ENCODE data around the gene AQP7. TPM values are rescaled to one million over a fixed set of nuclear protein-coding genes. Genes with fewer than 3 reads are reported as not detected.
"Not testable (repeated sequence)": the region's sequence is repeated elsewhere in the genome, so short reads cannot be mapped to it uniquely, and the experiment has no call there.

AQP7 gene
- total RNA-seq, 1 donor from 2014 or later = not detected

DNA sequence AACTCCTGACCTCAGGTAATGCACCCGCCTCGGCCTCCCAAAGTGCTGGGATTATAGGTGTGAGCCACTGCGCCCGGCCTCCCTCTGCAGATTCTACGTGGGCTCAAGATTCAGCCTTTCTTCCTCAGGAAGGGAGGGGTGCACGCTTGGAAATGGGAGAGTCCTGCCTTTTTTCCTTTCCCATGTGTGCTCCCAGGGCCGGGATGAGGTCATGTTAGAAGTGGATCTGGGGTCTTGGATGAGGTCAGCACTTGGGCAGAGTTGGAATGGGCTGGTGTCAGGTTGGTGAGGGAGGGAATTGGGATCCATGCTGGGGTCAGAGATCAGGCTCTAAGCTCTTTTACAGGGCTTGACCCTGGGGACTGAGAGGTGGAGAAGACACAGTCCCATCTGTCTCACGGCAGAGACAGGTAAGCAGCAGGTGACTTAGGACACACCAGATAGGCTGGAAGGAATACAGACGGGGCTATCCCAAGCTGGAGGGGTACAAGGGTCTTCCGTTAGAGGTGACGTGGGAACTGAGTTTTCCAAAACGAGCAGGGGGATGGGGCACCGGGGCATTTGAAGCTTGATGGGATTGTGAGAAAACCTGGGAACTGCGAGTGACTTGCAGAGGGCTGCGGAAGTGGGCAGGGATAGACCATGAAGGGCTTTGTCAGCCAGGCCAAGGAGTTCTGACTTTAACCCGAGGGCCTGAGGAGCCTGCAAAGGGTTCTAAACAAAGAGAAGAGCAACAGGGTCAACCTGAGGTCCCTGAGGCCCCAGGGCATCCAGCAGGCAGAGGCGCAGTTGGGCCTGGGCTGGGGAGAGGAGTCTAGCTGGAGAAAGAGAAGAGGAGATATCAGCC lies 1.8 kb upstream of the AQP7 start:
- intact Hi-C loops (cut with micrococcal nuclease) = loop anchor here (1.0 kb wide), 3 partner anchors 62 to 113 kb away; no protein-coding TSS in a partner anchor
- ChIA-PET CTCF (interaction anchor here (0.8 to 1.6 kb wide), 5 partner anchors 62 to 220 kb away, joined by 3 to 10 read pairs (median 3); no protein-coding TSS in a partner anchor), POLR2A (interaction anchor here (0.7 to 0.8 kb wide), 2 partner anchors 43 to 78 kb away, joined by 3 read pairs; partner anchors contain the start of gene AQP3)
- Mint-ChIP-seq H3K27me3 (peaks cover 5% of the 10 kb centered on the region), H3K27ac (no peak overlapping the region), H3K36me3 (ENCODE audit: low read depth) (no peaks in the 10 kb centered on the region), H3K4me1 (no peaks in the 10 kb centered on the region), H3K9me3 (no peaks in the 10 kb centered on the region), H3K4me3 (no peak overlapping the region)
- TF ChIP-seq CTCF (IDR thresholded peaks at IDR 0.05) = no peak
- ATAC-seq (ENCODE audit: low read depth) (no peak), DNase-seq (no peak)

DNA sequence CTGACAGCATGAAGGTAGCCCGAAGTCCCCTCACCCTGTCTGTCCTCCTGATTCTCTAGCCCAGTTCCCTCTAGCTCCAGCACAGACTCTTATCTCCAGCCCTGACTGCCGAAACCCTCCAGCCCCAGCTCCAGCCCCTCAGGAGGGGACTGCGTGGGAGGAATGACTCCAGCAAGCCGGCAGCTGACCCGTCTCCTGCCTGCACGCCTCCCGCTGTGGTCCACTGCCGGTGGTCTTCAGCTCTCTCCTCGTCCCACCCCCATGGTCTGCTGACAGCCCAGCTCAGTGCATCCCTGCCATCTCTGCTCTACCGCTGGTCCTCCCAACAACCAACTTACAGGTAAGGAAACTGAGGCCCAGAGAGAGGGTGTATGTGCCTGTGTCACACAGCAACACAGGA lies 559 bp downstream of the AQP7 start:
- ATAC-seq (ENCODE audit: low read depth); intact Hi-C loops (cut with micrococcal nuclease); H3K4me3 Mint-ChIP-seq; DNase-seq; POLR2A ChIA-PET; H3K36me3 Mint-ChIP-seq (ENCODE audit: low read depth); H3K27ac Mint-ChIP-seq; H3K9me3 Mint-ChIP-seq; H3K27me3 Mint-ChIP-seq; H3K4me1 Mint-ChIP-seq; CTCF ChIA-PET: not testable (repeated sequence)

- H3K4me3 Mint-ChIP-seq; CTCF ChIA-PET; ATAC-seq (ENCODE audit: low read depth); H3K9me3 Mint-ChIP-seq; POLR2A ChIA-PET; H3K27ac Mint-ChIP-seq; intact Hi-C loops (cut with micrococcal nuclease); H3K4me1 Mint-ChIP-seq; H3K36me3 Mint-ChIP-seq (ENCODE audit: low read depth); H3K27me3 Mint-ChIP-seq; DNase-seq: not testable (repeated sequence)
Observed at GRCh38 chr9:33399047-33399446, 3.3 kb downstream of the AQP7 start.

DNA sequence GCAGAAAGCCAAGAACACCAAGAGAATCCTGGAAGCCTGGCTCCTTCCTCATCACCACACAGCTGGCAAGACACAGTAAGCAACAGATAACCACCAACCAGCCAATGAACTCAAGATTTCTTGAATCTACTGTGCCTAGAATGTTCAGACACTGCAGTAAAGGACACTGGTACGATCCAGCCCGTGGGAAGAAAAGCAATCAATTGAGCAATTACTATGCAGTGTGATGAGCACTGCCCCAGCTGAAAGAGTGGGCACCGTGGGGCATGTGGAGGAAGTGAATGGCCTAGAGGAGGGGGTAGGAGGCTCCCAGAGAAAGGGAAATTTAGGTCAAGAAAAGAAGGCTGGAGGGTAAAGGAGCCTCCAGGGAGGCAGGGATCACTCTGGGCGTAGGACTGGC lies 4.6 kb downstream of the AQP7 start:
- H3K27ac Mint-ChIP-seq; POLR2A ChIA-PET; H3K4me3 Mint-ChIP-seq; H3K27me3 Mint-ChIP-seq; CTCF ChIA-PET; intact Hi-C loops (cut with micrococcal nuclease); H3K9me3 Mint-ChIP-seq; H3K4me1 Mint-ChIP-seq; ATAC-seq (ENCODE audit: low read depth); DNase-seq; H3K36me3 Mint-ChIP-seq (ENCODE audit: low read depth): not testable (repeated sequence)

DNA sequence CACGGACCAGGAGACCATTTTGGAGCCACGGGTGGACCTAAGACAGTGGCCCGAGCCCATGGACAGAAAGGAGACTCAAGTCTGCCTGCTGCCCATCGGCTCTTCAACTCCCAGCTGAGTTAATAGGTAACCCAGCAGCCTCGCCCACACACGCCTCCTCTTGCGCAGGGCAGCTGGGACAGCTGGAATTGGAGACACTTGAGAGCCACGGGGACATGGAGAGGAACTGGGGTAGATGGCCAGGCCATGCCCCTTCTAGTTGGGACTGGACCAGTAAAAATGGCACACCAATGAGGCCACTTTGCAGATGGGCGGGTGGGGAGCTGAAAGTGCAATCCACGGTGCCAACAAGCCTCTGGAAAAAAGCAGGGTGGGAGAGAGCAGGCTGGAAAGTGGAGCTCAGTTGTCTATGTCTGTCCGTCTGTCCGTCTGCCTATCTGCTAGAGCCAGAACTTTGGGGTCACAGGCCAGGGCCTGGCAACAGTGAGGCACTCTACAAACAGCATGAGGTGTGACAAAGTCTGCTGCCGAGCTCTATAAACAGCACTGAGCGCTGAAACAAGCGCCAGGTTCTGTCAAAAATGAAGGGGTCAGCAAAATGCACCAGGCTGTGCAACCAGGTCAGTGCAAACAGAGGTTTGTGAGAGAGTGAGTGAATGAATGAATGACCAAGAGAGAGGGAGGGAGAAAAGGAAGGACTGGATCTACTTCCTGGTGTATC lies 7.0 kb downstream of the AQP7 start:
- H3K4me1 Mint-ChIP-seq; H3K36me3 Mint-ChIP-seq (ENCODE audit: low read depth); H3K27ac Mint-ChIP-seq; H3K4me3 Mint-ChIP-seq; DNase-seq; POLR2A ChIA-PET; H3K27me3 Mint-ChIP-seq; ATAC-seq (ENCODE audit: low read depth); H3K9me3 Mint-ChIP-seq; CTCF ChIA-PET; intact Hi-C loops (cut with micrococcal nuclease): not testable (repeated sequence)

DNA sequence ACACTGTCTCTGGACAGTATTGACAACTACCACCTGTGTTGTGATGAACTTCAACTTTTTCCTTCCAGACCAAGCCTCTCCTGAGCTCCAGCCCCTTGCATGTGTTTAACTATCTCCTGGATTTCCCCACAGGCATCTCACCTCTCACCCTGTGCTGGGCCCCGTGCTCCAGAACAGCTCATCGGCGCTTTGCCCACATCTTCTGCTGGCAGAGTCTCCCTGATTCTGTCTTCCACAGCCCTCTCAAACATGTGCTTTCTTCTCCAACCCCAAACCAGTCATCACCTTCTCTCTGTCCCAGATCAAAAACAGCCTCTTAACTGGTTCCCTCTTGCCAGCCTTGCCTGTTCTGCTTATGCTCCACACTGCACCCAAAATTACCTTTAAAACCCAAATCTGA lies 8.4 kb downstream of the AQP7 start:
- H3K27ac Mint-ChIP-seq; H3K4me3 Mint-ChIP-seq; H3K9me3 Mint-ChIP-seq; ATAC-seq (ENCODE audit: low read depth); intact Hi-C loops (cut with micrococcal nuclease); H3K27me3 Mint-ChIP-seq; DNase-seq; POLR2A ChIA-PET; H3K4me1 Mint-ChIP-seq; H3K36me3 Mint-ChIP-seq (ENCODE audit: low read depth); CTCF ChIA-PET: not testable (repeated sequence)

- no peak overlapping the region for H3K4me3 Mint-ChIP-seq
- intact Hi-C loops (cut with micrococcal nuclease) = no loop called here
- H3K9me3 Mint-ChIP-seq = no peaks in the 10 kb centered on the region
- peaks cover 5% of the 10 kb centered on the region for H3K27me3 Mint-ChIP-seq
- ChIA-PET POLR2A (no interaction called here), CTCF (no interaction called here)
- no peak for ATAC-seq (ENCODE audit: low read depth)
- no peaks in the 10 kb centered on the region for H3K4me1 Mint-ChIP-seq
- no peak for DNase-seq
- H3K27ac Mint-ChIP-seq = no peak overlapping the region
- H3K36me3 Mint-ChIP-seq (ENCODE audit: low read depth) = no peaks in the 10 kb centered on the region
- TF ChIP-seq CTCF (IDR thresholded peaks at IDR 0.05) = no peak
Observed at GRCh38 chr9:33393581-33393980, 8.8 kb downstream of the AQP7 start.

DNA sequence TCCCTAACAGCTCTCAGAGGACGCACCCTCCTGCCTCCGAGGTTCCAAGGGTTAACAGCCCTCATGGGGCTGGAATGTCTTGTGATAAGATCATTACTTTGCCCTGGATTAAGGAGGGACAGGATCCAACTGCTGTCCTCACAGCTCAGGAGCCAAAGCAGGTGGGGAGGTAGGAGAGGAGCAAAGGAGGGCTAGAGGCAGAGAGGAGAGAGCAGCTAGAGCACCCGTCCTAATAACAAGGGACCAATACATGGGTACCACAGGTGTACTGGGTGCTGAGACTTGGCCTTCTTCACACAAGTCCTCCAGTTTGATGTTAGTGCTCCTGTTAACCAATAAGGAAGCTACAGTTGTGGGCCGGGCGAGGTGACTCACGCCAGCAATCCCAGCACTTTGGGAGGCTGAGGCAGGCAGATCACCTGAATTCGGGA lies 9.8 kb downstream of the AQP7 start:
- POLR2A ChIA-PET; H3K27ac Mint-ChIP-seq; intact Hi-C loops (cut with micrococcal nuclease); ATAC-seq (ENCODE audit: low read depth); H3K27me3 Mint-ChIP-seq; DNase-seq; H3K4me1 Mint-ChIP-seq; H3K9me3 Mint-ChIP-seq; H3K36me3 Mint-ChIP-seq (ENCODE audit: low read depth); CTCF ChIA-PET; H3K4me3 Mint-ChIP-seq: not testable (repeated sequence)

DNA sequence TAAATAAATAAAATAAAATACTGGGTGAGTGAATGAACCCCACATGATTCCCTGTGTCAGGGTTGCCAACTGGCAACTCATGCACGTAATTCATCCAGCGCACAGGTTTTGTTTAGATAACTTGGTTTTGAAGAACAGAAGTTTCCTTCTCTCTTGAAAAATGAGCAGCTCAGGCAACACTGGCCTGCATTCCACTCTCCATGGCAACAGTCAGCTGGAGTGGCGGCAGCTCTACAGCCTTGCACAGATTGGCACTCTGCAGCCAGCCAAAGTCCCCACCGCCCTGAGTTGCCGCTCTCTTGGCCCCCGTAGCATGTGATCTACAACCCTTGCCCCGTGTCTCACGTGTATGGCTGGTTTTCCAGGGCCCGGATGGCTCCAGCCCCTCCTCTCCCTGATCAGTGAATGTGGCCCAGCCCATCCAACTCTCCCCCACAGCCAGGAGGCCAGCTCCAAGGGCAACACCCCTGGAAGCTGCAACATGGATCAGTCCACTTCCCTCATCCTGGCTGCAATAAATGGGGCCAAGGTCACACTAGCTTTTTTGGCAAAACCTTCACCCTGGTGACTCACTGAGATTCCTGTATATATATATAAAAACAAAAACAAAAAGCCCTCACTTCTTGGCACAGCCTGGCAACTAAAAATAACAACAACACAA lies 11.1 kb downstream of the AQP7 start:
- POLR2A ChIA-PET; H3K36me3 Mint-ChIP-seq (ENCODE audit: low read depth); H3K27ac Mint-ChIP-seq; DNase-seq; H3K27me3 Mint-ChIP-seq; H3K4me1 Mint-ChIP-seq; intact Hi-C loops (cut with micrococcal nuclease); H3K9me3 Mint-ChIP-seq; ATAC-seq (ENCODE audit: low read depth); H3K4me3 Mint-ChIP-seq; CTCF ChIA-PET: not testable (repeated sequence)
